Embryonic facial prominence (tissue), 1 donor: ENCODE results near the gene ENTPD6.
"Not testable (repeated sequence)": the region's sequence is repeated elsewhere in the genome, so short reads cannot be mapped to it uniquely, and the experiment has no call there.

ENCODE experiments used
- DNase-seq: peaks from one replicate; pipeline ENCODE4 v3.0.0-alpha.2; 2016; ENCODE audit errors: extremely low spot score

ENTPD6 gene

DNA sequence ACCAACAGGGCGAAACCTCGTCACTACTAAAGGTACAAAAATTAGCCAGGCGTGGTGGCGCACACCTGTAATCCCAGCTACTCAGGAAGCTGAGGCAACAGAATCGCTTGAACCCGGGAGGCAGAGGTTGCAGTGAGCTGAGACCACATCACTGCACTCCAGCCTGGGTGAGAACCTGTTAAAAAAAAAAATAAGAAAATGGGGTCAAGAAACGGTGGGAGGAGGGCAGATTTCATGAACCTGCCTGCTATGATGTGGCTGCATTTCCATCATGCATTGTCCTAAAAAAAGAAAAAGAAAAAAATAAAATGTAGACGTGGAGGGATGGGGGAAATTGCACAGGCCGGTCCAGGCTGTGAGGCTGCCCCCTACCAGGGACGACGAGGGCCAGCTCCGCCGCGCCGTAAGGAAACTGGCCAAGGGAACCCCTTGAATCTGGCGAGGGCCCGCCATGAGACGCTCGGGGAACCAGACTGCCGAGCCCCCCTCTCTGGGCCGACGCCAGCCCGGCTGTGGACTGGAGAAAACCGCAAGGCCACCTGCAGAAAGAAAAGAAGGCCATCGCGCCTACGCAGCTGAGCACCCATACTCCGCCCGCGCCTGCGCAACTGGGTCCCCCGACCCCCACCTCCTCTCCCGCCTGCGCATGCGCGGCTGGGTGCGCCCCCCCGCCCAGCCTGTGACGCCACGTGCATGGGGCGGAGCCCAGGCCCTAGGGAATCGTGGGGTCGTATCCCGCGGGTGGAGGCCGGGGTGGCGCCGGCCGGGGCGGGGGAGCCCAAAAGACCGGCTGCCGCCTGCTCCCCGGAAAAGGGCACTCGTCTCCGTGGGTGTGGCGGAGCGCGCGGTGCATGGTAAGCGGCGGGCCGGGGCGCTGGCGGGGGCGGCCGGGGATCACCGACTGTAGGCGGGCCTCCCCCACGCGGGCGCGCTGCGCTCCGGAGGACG, at the start of gene ENTPD6:
TSS of gene ENTPD6 (plus strand) at position 699 of the 948 bp plus-strand sequence. CDS start 10,825 bp downstream, outside the sequence.
- DNase-seq, result peak; percentile 59

- no peak for DNase-seq
Measured at GRCh38 chr20:25146976-25147375, 48.5 kb upstream of the ENTPD6 start.

GRCh38 chr20:25147716-25148115, 47.8 kb upstream of the ENTPD6 start:
- DNase-seq, result no peak

GRCh38 chr20:25148181-25148981, 47.1 kb upstream of the ENTPD6 start:
- DNase-seq, result peak; percentile 16

DNA sequence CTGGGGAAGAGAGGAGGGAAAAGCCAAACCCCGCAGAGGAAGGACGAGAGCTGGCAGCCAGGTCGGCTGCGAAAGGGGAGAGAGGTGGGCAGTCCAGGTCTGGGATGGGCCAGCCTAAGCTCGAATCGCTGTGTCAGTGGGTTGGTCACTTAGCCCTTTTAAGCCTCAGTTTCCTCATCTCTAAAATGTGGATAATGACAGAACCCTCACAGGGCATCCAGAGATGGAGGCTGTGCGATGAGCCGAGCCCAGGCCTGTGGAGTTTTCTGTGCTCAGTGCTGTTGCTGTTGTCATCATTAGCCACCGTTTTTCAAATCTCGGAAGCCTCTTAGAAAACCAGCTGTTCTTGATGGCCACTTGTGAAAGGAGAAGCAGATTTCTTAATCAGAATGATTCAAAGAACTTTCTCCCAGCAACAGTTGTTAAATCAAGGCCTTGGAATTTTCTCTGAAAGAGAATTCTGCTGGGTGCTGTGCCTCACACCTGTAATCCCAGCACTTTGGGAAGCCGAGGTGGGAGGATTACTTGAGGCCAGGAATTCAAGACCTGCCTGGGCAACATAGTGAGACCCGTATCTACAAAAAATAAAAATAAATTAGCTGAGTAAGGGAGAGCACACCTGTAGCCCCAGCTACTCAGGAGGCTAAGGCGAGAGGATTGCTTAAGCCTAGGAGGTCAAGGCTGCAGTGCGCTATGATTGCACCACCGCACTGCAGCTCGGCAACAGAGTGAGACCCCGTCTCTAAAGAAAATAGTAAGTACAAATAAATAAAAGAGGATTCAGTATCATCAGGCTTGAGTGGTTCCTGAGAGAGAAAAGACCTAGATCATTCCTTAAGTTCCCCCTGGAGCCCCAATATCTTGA, 46.3 kb upstream of the ENTPD6 start:
- no peak for DNase-seq

DNA sequence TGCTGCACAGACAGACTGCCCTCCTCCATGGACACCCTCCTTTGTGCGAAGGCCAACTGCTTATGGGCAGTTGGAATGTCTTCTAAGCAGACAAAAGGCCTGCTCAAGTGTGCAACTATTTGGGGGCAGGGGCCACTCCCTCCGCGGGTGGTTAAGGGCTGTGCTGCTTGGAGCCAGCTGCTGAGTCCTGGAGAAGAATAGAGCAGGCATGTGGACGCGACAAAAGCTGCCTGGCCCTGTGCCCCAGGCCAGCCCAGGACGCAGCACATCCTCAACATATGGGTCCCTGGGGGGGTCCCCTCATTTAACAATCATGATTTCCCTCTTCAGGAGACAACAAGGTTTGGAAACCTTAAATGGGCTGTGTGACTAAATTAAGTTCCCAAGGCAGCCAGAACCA, 45.5 kb upstream of the ENTPD6 start:
- no peak for DNase-seq

- no peak for DNase-seq
Measured at GRCh38 chr20:25158043-25158442, 37.5 kb upstream of the ENTPD6 start.

DNA sequence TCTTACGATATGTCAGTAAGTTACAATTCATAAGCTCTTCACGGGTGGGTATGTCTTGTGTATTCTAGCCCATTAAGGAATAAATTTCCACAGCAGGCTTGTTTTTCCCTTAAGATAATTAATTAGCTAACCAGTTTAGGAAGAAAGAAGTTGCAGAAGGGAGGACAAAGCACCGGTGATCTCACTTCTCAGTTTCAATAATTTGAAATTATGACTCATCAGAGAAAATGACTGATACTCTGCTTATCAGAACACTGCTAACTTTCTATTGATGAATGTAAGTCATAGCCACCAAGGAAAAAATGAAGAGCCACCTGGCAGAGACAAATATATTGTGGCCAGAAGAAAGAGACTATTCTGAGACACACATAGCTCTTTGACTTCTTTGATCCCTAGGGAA, 35.0 kb upstream of the ENTPD6 start:
- DNase-seq, result no peak

DNA sequence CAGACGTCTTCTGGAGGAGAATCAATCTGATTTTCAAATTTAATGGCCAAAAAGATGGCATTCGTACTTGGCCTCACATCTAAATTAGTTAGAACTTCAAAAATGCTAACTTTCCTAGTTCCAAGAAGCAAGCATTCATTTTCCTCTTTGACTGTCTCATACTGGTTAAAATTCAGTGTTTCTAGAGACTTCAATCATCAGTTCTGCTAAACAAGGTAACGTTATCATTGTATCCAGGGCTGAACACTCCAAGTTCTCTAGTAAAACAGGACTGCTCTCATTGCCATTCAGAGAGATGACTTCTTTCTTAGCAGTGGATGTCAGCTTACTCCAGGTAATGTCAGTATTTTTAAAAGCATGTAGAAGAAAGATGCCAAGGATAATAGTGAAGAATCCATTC, 34.6 kb upstream of the ENTPD6 start:
- no peak for DNase-seq

DNA sequence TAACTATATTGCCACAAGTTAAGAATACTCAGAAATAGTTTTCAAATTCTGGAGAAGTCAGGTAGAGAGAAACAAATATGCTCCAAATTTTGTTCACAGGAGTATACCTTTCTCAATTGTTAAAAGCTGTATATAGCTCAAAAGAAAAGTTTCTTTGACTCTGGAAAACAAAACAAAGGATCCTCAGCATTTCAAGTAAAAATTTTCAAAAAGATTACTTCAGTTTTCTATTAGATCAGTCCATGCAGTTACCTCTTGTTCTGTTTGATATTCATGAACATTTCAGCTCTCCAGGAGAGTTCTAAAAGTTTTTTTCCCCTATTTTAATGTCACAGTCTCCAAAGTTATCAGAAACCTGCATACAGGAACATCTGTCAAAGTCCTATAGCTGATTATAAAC, 30.4 kb upstream of the ENTPD6 start:
- DNase-seq, result no peak

DNA sequence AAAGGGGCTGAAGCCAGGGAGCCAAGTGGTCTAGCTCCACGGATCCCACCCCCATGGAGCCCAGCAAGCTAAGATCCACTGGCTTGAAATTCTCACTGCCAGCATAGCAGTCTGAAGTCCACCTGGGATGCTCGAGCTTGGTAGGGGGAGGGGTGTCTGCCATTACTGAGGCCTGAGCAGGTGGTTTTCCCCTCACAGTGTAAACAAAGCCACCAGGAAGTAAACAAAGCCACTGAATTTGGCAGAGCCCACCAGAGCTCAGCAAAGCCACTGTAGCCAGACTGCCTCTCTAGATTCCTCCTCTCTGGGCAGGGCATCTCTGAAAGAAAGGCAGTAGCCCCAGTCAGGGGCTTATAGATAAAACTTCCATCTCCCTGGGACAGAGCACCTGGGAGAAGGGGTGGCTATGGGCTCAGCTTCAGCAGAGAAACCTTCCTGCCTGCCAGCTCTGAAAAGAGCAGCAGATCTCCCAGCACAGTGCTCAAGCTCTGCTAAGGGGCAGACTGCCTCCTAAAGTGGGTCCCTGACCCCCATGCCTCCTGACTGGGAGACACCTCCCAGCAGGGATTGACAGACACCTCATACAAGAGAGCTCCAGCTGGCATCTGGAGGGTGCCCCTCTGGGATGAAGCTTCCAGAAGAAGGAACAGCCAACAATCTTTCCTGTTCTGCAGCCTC, 29.3 kb upstream of the ENTPD6 start:
- DNase-seq, result not testable (repeated sequence)

- DNase-seq, result no peak
Measured at GRCh38 chr20:25173321-25173720, 22.2 kb upstream of the ENTPD6 start.

DNA sequence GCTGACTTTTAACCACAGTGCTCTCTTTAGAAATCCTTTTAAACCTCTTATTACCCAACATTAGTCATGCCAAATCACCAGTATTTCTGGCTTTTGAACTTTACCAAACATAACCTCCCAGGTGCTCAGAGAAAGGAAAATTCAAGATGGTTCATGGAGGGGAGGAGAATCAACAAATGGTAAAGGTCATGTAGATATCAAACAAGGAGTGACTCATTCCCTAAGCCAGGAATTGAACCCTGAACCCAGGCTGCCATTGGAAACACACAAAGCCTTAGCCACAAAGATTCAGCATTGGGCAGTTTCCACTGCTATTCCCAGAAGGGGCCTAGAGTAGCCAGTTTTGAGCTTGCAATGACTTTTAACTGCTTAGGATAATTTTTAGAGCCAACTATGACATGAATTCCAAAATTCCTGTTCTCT, 21.6 kb upstream of the ENTPD6 start:
- no peak for DNase-seq

DNA sequence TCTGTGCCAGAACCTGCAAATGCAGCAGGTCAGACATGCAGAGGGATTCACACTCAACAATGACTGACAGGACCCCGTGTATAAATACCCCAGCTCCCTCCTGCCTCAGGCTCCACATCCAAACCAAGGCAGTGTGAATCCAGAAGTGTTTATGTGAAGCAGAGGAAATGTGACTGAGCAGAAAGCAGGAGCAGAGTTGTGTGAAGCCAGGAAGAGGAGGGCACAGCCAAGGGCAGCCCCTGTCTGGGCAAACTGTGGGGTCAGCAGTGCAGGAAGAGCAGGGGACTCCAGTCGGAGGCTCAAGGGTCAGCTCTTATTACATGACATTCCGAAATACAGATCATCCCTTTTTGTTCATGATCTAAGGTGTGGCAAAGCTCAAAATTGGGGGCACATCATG, 19.3 kb upstream of the ENTPD6 start:
- DNase-seq, result no peak

- DNase-seq, result no peak
Measured at GRCh38 chr20:25177890-25178321, 17.6 kb upstream of the ENTPD6 start.

GRCh38 chr20:25178563-25179438, 16.7 kb upstream of the ENTPD6 start:
- DNase-seq, result no peak

DNA sequence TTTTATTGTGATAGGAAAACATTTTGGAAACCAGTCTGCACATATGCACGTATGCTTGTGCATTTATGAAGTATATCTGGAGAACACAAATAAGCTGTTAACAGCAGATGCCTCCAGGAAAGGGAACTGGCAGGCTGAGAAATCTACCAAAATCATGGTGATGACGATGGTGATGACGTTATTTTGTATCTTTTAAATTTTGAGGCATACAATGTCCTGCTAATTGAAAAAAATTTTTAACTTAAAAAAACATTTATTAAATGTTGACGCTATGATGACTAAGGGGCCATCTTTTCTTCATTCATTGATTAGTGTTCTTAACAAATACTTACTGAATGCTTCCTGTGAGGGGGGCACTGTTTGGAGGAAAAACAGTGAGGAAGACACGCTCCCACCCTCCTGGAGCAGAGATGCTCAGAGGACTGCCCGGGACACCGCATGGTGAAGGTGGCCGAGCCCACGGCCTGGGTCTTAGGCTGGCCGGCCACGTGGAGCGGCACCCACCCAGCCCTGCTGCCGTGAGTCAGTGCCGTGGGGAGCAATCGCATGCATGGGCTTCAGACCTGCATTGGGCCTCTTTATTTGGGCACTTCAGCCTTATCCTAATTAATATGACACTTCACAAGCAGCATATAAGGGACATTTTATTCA, 15.9 kb upstream of the ENTPD6 start:
- DNase-seq, result no peak

GRCh38 chr20:25184391-25184790, 11.1 kb upstream of the ENTPD6 start:
- not testable (repeated sequence) for DNase-seq

DNA sequence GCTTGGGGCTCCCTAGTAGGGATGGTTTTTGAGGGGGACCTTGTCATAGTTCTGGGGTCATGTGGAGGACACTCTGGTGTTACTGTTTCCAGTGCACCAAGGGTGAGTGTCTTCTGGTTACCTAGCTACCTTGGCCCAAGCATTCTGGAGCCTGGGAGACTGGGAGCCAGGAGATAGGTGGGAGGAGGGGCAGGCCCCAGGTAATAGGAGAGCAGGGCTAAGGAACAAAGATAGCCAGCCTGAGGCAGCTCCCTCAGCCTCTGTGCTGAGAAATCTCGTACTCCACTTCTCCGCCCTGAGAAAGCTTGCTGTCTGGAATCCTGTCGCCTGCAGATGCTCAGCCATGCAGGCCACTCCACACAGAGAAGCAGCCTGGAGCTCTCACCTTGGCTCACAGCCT, 8.3 kb upstream of the ENTPD6 start:
- no peak for DNase-seq

DNA sequence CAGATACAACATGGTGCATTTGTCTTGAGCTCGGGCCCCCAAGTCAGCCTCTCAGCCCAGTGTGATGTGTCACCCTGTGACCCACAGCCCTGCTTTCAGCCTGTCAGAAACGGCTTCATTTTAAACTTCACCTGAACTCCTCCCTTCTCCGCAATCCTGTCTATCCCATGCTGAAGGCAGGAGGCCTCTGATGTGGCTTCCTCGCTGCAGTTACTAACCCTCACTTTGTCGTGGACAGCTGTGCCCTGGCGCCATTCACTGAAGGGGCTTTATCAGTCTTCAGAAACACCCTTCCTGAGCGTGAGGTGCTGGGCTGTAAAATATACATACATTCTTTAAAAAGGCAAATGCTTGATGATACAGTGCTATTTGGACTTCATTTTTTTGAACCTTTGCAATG, 7.9 kb upstream of the ENTPD6 start:
- no peak for DNase-seq
